ENCODE data around the gene WNT9B.

WNT9B gene

DNA sequence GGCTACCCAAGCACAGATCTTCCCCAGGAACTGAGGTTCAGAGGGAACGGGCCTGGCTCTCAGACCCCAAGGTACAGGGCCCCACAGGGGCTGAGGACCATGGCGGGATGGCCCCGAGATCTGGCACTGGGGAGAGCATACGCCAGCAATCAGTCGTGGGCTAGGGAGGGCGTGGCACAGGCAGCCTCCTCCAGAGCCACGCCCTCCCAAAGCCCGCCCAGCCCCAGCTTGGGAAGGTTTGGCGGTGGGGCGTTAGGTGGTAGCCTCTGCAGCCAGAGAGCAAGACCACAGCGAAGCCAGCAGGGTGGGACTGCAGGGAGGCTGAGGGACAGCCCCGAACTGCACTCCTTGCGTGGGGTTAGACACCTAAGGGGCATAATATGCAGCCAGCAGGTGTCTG, 11.6 kb downstream of the WNT9B start:
- Histone ChIP-seq H3K9ac (ENCODE audit: low read length) (no peak overlapping the region), H3K4me1 (ENCODE audit: control insufficient read depth, low read depth, low read length) (no peaks in the 10 kb centered on the region), H3K27me3 (ENCODE audit: control insufficient read depth, insufficient read depth, low read length) (peaks cover 3% of the 10 kb centered on the region), H3K36me3 (ENCODE audit: control insufficient read depth, low read depth, low read length) (no peaks in the 10 kb centered on the region), H3K9me3 (ENCODE audit: control insufficient read depth, low read depth, low read length) (no peaks in the 10 kb centered on the region), H3K27ac (ENCODE audit: low read length) (no peak overlapping the region), H3K4me3 (ENCODE audit: low read length) (no peak overlapping the region)

DNA sequence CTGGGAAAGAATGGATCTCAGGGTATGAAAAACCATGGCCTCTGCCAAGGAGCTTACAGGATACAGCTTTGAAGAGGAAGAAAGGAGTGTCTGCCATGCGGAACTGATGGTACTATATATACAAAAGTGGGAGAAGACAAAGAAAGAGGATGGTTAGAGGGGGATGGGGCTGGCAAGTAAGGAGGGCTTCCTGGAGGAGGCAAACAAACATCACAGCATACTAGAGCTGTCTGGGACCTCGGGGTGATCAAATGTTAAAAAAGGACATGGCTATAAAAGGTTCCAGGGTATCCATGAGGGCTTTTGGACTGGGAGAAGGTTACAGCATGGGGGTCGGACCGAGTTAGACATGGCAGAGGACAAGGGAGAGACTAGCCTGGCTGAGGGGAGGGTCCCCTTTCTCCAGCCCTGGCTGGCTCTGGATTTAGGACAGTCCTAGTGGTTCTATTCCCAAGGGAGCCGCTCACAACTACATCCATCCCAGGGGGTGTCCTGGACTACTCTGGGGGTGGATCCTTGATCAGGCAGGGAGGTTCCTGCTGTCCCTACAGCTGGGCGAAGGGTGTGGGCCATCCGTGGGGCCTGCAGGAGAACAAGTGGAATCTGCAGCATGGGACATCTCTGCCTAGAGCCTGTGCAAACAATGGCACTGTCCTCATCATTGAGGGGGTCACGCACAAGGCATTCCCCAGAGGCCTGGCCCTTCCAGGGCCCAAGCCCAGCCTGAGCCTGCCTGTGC, 12.2 kb downstream of the WNT9B start:
- H3K27ac ChIP-seq (ENCODE audit: low read length) = no peak overlapping the region
- H3K4me1 ChIP-seq (ENCODE audit: control insufficient read depth, low read depth, low read length) = no peaks in the 10 kb centered on the region
- no peak overlapping the region for H3K9ac ChIP-seq (ENCODE audit: low read length)
- no peak overlapping the region for H3K4me3 ChIP-seq (ENCODE audit: low read length)
- peaks cover 3% of the 10 kb centered on the region for H3K27me3 ChIP-seq (ENCODE audit: control insufficient read depth, insufficient read depth, low read length)
- H3K36me3 ChIP-seq (ENCODE audit: control insufficient read depth, low read depth, low read length) = no peaks in the 10 kb centered on the region
- no peaks in the 10 kb centered on the region for H3K9me3 ChIP-seq (ENCODE audit: control insufficient read depth, low read depth, low read length)

DNA sequence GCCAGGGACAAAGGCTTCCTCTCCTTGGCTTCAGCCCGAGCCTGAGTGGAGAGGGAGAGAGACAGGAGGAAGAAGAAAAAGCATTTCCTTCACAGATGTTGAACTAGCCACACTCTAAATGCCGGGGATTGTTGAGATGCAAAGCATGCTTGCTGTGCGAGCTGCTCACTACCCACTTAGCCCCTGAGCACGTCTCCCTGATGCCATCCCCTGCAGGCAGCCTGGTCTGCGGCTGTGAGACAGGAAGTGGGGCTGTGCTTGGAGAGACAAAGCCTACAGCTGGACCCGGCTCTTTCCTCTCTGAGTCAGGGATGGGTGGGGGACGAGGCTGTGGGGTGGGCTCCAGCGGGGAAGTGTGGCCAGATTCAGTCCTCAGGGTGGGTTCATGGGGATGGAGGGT, 13.7 kb downstream of the WNT9B start:
- Histone ChIP-seq H3K4me1 (ENCODE audit: control insufficient read depth, low read depth, low read length) (no peaks in the 10 kb centered on the region), H3K27ac (ENCODE audit: low read length) (no peak overlapping the region), H3K27me3 (ENCODE audit: control insufficient read depth, insufficient read depth, low read length) (peaks cover 3% of the 10 kb centered on the region), H3K9ac (ENCODE audit: low read length) (no peak overlapping the region), H3K4me3 (ENCODE audit: low read length) (no peak overlapping the region), H3K36me3 (ENCODE audit: control insufficient read depth, low read depth, low read length) (no peaks in the 10 kb centered on the region), H3K9me3 (ENCODE audit: control insufficient read depth, low read depth, low read length) (no peaks in the 10 kb centered on the region)

DNA sequence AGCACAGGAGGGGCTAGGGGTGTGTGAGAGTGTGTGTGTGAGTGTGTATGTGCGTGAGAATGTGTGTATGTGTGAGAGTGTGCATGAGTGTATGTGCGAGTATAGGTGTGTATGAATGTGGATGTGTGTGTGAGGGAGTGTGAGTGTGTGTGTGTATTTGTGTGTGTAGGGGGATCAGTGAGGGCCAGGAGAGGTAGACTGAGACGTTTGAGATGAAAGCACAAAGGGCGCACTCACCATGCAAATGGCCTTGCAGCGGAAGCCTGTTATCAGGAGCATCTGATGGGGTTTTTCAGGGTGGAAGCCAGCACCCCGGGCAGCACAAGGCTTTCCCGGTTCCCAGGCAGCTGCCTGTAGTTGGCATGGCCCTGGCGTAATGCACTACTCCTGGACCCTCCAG, 14.9 kb downstream of the WNT9B start:
- no peaks in the 10 kb centered on the region for H3K4me1 ChIP-seq (ENCODE audit: control insufficient read depth, low read depth, low read length)
- H3K9ac ChIP-seq (ENCODE audit: low read length) = no peak overlapping the region
- H3K4me3 ChIP-seq (ENCODE audit: low read length) = no peak overlapping the region
- H3K27me3 ChIP-seq (ENCODE audit: control insufficient read depth, insufficient read depth, low read length) = peaks cover 3% of the 10 kb centered on the region
- H3K9me3 ChIP-seq (ENCODE audit: control insufficient read depth, low read depth, low read length) = no peaks in the 10 kb centered on the region
- no peaks in the 10 kb centered on the region for H3K36me3 ChIP-seq (ENCODE audit: control insufficient read depth, low read depth, low read length)
- no peak overlapping the region for H3K27ac ChIP-seq (ENCODE audit: low read length)

DNA sequence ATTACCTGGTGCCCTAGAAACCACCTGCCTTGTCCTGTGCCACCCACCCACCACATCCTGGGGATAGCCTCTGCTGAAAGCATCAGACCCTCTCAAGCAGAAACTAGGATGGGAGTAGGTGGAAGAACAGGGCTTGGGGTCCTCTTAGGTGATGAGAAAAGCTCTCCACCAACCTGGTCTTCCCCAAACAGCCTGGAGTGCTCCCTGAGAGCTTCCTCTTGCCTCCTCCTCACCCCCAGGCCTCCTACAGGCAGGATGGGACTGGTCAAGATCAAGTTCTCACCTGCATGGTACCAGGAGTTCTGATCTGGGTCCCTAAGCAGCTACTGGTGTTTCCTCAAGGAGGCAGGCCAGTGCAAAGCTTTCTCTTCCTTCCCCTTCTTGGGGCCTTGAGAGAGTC, 15.4 kb downstream of the WNT9B start:
- no peak overlapping the region for H3K4me3 ChIP-seq (ENCODE audit: low read length)
- no peaks in the 10 kb centered on the region for H3K36me3 ChIP-seq (ENCODE audit: control insufficient read depth, low read depth, low read length)
- no peak overlapping the region for H3K9ac ChIP-seq (ENCODE audit: low read length)
- peaks cover 3% of the 10 kb centered on the region for H3K27me3 ChIP-seq (ENCODE audit: control insufficient read depth, insufficient read depth, low read length)
- no peaks in the 10 kb centered on the region for H3K4me1 ChIP-seq (ENCODE audit: control insufficient read depth, low read depth, low read length)
- no peaks in the 10 kb centered on the region for H3K9me3 ChIP-seq (ENCODE audit: control insufficient read depth, low read depth, low read length)
- no peak overlapping the region for H3K27ac ChIP-seq (ENCODE audit: low read length)

DNA sequence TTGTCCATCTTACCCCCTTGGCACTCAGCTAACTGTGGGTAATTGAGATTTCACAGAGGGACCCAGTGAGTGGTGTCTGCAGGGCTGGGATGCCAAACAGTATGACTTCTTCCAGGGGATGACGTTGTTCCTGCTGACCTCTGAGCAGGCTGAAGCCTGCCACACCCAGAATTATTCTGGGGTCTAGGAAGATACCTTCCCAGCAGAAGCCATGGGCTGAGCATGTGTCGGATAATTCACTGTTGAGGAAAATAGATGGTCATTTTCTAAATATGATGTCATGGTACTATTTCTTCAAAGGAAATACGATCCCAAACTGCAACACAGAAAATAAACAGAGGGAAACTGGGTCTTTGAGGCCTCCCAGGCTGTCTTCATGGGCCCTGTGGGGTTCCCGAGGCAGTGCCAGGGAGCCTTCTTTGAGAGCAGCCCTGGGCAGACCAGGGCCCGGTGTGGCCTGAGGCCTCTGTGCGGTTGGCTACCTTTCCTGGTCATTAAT, 17.4 kb downstream of the WNT9B start:
- Histone ChIP-seq H3K9me3 (ENCODE audit: control insufficient read depth, low read depth, low read length) (no peaks in the 10 kb centered on the region), H3K9ac (ENCODE audit: low read length) (no peak overlapping the region), H3K4me3 (ENCODE audit: low read length) (no peak overlapping the region), H3K36me3 (ENCODE audit: control insufficient read depth, low read depth, low read length) (no peaks in the 10 kb centered on the region), H3K4me1 (ENCODE audit: control insufficient read depth, low read depth, low read length) (no peaks in the 10 kb centered on the region), H3K27me3 (ENCODE audit: control insufficient read depth, insufficient read depth, low read length) (peaks cover 3% of the 10 kb centered on the region), H3K27ac (ENCODE audit: low read length) (no peak overlapping the region)

DNA sequence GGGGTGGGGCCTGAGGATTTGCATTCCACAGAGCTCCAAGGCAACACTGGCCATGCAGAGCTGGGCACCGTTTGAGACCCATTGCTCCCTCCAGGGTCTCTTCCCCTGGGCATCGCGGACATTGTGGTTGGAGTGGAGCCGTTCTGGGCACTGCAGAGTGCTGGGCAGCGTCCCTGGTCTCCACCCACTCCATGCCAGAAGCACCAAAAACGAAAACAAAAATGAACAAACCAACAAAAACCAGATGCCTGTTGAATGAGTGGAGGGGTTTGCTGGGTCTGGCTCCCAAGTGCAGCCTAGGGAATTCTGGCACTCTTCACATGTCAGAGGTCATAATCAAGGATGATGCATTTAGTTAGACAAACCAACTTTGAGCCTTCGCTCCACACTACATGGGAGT, 17.9 kb downstream of the WNT9B start:
- Histone ChIP-seq H3K36me3 (ENCODE audit: control insufficient read depth, low read depth, low read length) (no peaks in the 10 kb centered on the region), H3K4me1 (ENCODE audit: control insufficient read depth, low read depth, low read length) (no peaks in the 10 kb centered on the region)

DNA sequence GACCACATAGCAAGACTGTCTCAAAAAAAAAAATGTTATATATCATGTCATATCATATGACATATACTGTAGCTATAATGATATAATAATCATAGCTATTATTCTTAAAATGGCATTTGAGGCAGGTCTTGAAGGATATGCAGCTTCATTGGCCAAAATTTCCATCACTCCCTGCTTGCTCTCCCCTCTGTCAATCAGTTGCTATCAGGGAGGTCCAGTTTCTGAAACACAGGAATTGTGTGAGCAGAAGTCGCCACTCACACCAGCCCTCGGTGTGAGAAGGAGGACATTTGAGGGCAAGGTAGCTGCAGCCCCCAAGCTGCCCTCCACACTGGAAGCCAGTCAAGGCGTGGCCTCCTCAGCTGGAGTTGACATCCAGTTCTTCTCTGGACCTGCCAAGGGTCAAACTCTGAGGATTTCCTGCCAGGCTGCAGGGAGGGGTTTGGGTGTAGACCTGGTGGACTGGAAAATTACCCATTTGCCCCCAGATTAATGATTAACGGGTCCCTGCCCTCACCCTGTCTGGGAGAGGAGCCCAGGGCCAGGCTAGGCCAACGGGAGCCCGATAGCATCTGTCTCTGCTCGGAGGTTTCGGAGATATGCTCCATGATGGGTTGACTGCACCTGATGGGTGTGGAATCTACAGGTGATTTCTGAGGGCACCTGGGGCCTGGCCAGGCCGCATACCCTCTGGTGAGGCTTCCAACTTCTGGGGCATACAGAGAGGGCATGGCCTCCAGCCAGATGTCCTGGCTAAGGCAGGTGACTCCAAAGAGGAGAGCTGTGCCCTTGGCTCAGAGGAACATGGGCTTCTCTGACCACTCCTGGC, 18.8 kb downstream of the WNT9B start:
- Histone ChIP-seq H3K9ac (ENCODE audit: low read length) (no peak overlapping the region), H3K36me3 (ENCODE audit: control insufficient read depth, low read depth, low read length) (no peaks in the 10 kb centered on the region), H3K27me3 (ENCODE audit: control insufficient read depth, insufficient read depth, low read length) (no peaks in the 10 kb centered on the region), H3K4me1 (ENCODE audit: control insufficient read depth, low read depth, low read length) (no peaks in the 10 kb centered on the region), H3K27ac (ENCODE audit: low read length) (no peak overlapping the region), H3K9me3 (ENCODE audit: control insufficient read depth, low read depth, low read length) (no peaks in the 10 kb centered on the region), H3K4me3 (ENCODE audit: low read length) (no peak overlapping the region)

More for the DNA sequence above, 17.9 kb downstream of the WNT9B start:
- no peaks in the 10 kb centered on the region for H3K9me3 ChIP-seq (ENCODE audit: control insufficient read depth, low read depth, low read length)
- H3K27ac ChIP-seq (ENCODE audit: low read length) = no peak overlapping the region
- H3K9ac ChIP-seq (ENCODE audit: low read length) = no peak overlapping the region
- no peaks in the 10 kb centered on the region for H3K27me3 ChIP-seq (ENCODE audit: control insufficient read depth, insufficient read depth, low read length)
- no peak overlapping the region for H3K4me3 ChIP-seq (ENCODE audit: low read length)

DNA sequence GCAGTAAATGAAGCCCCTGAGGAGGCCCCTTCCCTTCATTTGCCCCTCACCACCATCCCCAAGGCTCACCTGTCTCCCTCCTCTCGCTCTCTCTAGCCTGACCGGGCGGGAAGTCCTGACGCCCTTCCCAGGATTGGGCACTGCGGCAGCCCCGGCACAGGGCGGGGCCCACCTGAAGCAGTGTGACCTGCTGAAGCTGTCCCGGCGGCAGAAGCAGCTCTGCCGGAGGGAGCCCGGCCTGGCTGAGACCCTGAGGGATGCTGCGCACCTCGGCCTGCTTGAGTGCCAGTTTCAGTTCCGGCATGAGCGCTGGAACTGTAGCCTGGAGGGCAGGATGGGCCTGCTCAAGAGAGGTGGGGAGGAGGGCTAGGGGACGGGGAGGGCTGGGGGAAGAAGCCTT, 21.0 kb downstream of the WNT9B start:
- H3K9me3 ChIP-seq (ENCODE audit: control insufficient read depth, low read depth, low read length) = no peaks in the 10 kb centered on the region
- H3K9ac ChIP-seq (ENCODE audit: low read length) = no peak overlapping the region
- no peak overlapping the region for H3K27ac ChIP-seq (ENCODE audit: low read length)
- H3K36me3 ChIP-seq (ENCODE audit: control insufficient read depth, low read depth, low read length) = no peaks in the 10 kb centered on the region
- H3K4me1 ChIP-seq (ENCODE audit: control insufficient read depth, low read depth, low read length) = no peaks in the 10 kb centered on the region
- H3K27me3 ChIP-seq (ENCODE audit: control insufficient read depth, insufficient read depth, low read length) = no peaks in the 10 kb centered on the region
- no peak overlapping the region for H3K4me3 ChIP-seq (ENCODE audit: low read length)

DNA sequence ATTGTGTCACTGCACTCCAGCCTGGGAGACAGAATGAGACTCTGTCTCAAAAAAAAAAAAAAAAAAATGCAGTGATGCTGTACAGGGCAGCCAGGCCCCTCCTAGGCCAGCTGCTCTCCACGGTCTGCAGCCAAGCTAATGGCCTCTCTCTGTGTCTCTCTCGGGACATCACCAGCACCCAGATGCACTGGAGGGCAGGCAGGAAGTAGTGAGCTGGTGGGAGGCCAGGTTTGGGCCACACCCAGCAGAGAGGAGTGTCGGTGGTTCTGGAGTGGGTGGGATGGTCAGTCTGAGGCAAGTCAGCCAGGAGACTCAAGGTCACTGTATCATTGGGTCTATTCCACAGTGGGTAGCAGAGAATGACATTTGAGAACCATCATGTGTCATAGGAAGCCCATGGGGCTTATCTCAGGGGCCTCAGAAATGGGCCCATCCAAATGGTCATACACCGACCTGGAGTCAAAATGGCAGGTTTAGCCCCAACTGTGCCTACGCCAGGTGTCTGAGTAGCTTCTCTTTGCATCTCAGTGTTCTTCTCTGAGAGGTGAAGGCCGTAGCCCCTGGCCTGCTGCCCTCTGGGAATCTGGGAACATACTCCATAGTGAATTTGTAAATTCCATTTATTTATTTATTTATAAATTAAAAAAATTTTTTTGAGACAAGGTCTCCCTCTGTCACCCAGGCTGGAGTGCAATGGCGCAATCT, 22.7 kb downstream of the WNT9B start:
- Histone ChIP-seq H3K9ac (ENCODE audit: low read length) (no peak overlapping the region), H3K9me3 (ENCODE audit: control insufficient read depth, low read depth, low read length) (no peaks in the 10 kb centered on the region), H3K27ac (ENCODE audit: low read length) (no peak overlapping the region), H3K27me3 (ENCODE audit: control insufficient read depth, insufficient read depth, low read length) (no peaks in the 10 kb centered on the region), H3K4me1 (ENCODE audit: control insufficient read depth, low read depth, low read length) (no peaks in the 10 kb centered on the region), H3K36me3 (ENCODE audit: control insufficient read depth, low read depth, low read length) (no peaks in the 10 kb centered on the region), H3K4me3 (ENCODE audit: low read length) (no peak overlapping the region)

DNA sequence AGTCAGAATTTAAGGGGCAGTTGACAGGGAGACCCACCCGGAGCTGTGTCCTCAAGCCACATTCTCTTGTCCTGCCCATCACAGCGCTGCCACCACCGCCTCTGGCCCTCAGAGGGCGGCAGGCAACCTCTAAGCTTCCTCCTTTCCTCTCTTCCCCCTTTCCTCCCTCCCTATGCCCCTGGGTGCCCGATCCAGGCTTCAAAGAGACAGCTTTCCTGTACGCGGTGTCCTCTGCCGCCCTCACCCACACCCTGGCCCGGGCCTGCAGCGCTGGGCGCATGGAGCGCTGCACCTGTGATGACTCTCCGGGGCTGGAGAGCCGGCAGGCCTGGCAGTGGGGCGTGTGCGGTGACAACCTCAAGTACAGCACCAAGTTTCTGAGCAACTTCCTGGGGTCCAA, 23.5 kb downstream of the WNT9B start:
- Histone ChIP-seq H3K9me3 (ENCODE audit: control insufficient read depth, low read depth, low read length) (no peaks in the 10 kb centered on the region), H3K4me1 (ENCODE audit: control insufficient read depth, low read depth, low read length) (no peaks in the 10 kb centered on the region), H3K36me3 (ENCODE audit: control insufficient read depth, low read depth, low read length) (no peaks in the 10 kb centered on the region), H3K27me3 (ENCODE audit: control insufficient read depth, insufficient read depth, low read length) (no peaks in the 10 kb centered on the region), H3K27ac (ENCODE audit: low read length) (no peak overlapping the region), H3K9ac (ENCODE audit: low read length) (no peak overlapping the region), H3K4me3 (ENCODE audit: low read length) (no peak overlapping the region)
